NCI-H2107 (cell line): ENCODE measurements around the gene LAPTM5.
"Not testable (repeated sequence)": the region's sequence is repeated elsewhere in the genome, so short reads cannot be mapped to it uniquely, and the experiment has no call there.

Experiments
- DNase-seq: peaks from one replicate; lab custom pipeline; 2025; lab: John Stamatoyannopoulos, UW

Gene LAPTM5, protein sequence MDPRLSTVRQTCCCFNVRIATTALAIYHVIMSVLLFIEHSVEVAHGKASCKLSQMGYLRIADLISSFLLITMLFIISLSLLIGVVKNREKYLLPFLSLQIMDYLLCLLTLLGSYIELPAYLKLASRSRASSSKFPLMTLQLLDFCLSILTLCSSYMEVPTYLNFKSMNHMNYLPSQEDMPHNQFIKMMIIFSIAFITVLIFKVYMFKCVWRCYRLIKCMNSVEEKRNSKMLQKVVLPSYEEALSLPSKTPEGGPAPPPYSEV

DNA sequence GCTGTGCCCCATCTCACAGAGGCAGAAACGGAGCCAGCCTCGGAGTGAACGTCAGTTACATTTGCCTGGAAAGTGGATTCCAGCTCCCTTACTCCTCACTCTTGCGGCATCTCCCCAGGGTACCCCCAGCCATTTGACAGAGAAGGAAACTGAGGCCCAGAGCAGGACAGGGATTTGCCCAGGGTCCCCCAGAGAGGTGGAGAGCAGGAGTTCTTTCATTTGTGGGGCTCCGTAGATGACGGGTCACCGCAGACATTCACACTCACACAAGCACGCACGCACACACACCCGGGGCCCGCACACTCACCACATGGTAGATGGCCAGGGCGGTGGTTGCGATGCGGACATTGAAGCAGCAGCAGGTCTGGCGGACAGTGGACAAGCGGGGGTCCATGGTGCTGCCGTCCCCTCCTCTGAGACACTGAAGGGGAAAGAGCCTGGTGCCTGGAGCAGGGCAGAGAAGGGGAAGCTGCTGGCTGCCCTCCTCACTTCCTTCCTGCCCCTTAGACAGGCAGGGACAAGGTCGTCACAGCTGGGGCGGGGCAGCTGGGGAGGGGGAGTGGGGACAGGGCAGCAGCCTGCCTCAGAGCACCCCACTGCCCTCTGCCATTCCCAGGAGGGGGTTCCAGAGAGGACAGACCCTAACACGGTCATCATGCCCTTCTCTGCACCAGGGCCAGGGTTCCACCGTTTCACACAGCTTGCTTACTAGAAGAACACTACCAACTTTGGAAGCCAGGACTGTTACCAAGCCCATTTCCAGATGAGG is at the start of gene LAPTM5:
Gene LAPTM5, minus strand, starts transcription at position 423 of the 769 bp plus-strand sequence. Its CDS starts 29 bp downstream, at position 394.
- DNase-seq = no peak

DNA sequence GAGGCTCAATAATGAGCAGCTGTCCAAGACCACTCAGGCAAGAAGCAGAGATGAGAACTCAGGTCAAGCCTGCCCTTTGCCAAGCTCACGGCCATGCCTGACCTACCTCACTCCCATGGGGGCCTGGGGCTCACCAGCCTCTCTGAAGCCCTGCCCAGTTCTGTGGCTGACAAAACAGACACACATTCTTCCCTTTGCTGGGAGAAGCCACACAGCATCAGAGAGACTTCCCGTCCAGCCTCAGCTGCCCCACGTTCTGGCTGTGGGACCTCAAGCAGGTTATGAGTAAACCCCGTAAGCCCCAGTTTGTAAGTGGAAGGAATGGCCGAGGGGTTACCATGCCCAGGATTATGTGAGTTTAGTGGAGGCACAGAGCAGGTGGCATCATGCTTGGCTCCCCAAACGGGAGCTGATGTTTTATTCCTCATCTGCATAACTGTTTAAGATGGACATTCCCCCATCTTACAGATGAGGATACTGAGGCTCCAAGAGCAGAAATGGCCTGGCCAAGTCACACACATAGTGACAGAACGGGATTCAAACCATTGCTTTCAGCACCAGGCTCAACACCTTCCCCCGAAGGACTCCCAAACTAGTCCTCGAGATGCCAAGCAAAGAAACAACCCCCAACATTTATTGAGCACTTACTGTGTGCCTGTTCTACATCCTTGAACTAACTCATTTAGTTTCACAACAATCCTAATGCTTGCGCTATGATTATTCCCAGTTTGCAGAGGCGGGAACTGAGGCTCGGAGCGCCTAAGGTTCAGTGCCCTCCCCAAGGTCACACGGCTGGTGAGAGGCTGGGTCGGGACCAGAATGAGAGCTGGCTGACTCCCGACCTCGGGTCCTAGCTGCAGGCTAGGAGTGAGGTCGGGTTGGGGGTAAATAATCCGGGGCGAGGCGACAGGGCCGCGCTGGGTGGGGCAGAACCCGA is 49.1 kb upstream of the LAPTM5 start:
- DNase-seq = no peak

DNA sequence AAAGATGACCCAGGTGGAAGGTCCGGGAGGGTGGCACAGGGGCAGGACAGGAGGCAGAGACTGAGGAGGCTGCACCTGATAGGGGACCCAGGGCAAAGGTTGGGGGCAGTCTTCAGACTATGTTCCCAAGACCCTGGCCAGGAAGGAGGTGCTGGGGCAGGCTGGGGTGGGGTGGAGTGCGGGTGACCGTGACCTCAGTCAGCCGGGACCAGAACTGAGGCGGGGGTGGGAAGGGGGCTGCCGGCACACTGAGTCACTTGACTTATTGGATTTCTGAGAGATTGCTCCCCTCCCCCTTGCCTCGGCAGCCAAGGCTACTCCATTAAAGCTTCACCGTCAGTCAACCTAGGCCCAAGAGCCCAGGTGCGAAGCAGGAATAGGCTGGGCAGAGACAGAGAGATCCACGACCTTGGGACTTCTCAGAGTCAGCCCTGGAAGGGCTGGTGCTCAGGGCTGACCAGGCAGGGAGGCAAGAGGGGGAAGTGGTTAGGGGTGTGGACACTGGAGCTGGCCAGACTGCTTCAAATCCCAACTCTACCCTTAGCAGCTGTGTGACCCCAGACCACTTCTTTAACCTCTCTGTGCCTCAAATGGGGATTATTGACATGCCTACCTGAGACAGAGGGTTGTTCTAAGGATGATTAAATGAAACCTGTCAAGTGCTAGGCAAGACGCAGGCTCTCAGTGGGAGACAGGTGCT is 47.9 kb upstream of the LAPTM5 start:
- no peak for DNase-seq

DNA sequence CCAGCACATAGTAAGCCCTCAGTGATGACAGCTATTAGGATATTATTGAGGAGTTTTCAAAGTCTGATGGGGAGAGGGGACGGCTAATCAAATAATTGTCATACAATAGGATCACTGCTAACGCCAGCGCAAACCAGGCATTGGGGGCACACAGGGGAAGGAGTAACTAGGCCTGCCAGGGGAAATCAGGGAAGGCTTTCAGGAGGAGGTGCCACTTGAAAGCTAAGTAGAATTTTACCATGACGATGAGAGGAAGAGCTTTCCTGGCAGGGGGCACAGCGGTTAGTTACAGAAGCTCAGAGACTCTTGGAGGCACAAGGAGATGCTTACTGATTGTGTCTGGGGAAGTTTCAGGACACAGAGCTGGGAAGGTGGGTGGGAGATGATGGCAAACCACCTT is 47.2 kb upstream of the LAPTM5 start:
- DNase-seq = no peak

DNA sequence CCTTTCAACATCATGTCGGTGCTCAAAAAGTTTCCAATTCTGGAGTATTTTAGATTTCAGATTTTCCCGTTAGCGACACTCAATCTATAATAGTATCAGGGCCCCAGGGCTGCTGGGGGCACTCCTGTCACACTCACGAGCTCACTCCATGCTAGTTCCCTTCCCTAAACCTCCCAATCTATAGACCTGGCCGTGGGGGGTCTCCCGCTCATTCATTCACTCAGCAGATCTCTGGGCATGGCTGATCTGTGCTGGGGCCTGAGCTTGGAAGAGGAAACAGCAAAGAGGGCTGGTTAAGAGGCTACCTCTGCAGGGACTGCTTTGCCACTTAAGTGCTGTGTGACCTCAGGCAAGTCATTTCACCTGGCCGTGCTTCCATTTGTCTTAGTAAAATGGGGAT is 46.8 kb upstream of the LAPTM5 start:
- DNase-seq = no peak

DNA sequence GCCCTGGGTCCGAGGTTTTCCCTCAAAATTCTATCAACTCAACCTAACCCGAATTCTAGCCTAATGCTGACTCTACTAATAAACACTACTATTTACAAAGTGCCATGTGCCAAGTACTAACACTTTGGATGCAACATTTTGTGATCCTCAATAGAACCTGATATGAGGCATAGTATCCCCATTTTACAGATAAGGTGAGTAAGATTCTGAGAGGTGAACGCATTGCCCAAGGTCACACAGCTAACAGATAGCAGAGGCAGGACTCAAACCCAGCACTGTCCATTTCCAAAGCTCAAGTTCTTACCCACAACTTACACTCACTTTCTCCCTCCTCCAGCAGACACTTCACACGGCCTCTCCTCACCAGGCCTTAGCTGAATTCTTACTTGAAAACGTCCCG is 46.0 kb upstream of the LAPTM5 start:
- DNase-seq = no peak

DNA sequence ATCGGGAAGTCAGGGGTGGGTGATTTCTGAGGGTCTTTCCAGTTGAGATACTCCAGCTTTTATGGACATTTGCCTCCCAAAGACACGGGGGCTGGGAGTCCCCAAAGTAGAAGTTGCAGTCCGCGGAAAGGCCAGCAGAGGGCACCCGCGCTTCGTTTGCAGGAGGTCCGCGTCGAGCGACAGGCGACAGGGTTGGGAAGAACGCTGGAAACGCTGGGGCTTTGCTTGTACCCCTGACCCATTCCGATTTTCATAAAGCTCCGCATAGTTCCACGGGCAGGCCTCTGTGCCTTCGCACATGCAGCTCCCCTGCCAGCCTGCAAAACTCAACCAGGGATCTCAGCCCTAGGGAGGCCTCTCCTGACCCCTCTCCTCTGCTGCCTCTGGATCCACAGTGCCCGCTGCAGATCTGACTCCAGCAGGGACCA is 44.2 kb upstream of the LAPTM5 start:
- DNase-seq = peak; percentile 67

DNA sequence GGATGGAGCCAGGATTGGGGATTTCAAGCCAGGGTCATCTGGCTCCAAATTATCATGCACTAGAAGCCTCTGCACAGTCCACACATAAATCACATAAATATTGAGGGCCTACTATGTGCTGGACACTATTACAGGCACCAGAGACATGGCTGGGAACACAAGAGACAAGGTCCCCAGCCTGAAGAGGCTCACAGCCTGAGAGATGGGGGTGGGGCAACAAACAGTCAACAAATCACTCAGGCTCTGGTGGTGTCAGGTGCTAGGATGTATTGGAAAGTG is 41.6 kb upstream of the LAPTM5 start:
- no peak for DNase-seq

DNA sequence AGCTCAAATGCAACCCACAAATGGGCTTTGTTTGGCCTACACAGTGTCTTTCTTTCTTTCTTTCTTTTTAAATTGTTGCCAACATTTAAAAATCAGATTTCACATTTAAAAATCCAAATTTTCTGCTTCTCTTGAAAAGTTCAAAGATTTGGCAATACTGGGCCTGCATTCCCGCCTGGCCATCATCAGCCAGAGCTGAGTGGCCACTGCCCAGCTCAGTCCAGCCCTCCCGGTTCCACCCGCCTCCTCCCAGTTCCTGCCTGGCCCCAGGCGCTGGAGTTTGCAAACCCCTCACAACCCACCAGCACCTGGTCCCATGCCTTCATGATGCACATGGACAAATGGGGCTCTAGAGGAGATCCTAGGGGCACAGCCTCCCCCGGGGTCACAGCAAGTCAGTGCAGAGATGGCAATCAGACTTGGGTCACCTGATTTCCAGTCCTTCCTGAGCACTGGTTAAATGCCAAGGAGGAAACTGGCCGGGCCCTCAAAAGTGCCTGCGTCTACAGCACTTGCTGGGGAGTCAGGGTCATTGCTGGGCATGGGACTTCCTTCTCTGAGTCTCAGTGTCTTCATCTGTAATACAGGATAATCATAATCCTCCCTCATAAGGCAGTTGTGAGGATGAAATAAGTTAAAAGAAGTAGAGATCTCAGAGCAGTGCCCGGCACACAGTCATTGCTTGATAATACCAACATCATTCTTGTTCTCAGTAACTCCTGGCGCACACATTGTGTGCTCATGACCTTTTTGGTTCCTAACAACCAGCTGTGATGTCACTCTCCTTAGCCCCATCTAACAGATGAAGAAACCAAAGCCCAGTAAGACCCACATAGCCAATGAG is 41.0 kb upstream of the LAPTM5 start:
- no peak for DNase-seq

DNA sequence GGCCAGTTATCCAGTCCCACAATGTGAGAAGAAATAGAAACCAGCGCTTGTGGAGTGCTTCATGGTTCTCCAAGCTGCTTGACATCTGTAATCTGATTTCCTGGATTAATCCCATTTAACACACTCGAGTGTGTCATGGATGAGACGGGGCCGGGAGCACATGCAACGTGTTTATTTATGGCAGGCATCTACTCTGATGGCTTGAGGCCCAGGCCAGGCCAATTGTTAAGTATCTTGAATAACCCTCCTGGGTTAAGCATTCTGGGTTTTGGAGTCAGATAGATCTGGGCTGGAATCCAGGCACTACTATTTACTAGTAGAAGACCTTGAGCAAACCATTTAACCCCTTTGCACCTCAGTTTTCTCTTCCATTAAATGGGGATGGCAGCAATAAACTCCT is 37.5 kb upstream of the LAPTM5 start:
- no peak for DNase-seq

DNA sequence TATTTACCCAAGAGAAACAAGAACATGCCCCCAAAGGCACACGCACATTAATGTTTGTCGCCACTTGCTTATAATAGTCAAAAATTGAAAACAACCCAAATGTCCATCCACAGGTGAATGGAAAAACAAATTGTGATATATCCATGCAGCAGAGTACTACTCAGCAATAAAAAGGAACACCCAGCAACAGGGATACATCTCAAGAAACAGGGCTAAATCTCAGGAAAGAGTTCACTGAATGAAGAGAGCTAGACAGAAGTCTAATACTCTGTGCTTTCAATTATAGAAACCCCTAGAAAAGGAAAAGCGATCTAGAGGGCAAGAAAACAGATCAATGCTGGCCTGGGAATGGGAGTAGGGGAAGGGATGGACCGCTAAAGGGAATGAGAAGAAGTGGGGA is 36.7 kb upstream of the LAPTM5 start:
- DNase-seq = no peak

DNA sequence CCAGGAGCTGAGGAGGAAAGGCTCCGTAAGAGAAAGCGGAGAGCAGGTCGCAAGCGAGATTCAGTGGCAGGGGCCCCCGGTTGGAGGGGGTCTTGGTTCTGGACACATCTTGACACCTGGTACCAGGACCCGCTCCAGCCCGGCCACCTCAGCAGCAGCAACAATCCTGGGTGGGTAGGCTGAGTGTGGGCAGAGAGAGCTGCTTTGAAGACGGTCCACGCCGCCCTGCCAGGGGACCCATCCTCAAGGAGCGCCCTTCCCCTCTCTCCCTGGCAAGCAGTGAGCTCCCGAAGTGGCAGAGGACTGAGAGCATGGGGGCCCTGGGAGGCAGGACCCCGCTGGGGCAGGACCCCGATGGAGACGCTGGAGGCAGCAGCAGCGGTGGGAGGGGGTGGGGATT is 35.6 kb upstream of the LAPTM5 start:
- DNase-seq = no peak

DNA sequence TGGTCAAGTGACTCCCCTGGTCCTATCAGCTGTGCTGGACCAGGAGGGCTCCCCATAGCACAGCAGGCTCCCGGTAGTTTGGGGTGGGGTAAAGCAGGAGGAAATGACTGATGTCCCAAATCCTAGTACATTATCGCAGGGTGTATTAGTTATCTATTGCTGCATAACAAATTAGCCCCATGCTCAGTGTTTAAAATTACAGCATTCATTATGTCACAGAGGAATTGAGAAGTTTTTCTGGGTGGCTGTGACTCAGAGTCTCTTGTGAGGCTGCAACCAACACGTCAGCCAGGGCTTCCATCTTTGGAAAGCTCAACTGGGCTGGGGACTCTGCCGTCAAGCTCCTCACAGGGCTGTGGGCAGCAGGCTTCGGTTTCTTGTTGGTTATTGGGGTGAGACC is 34.3 kb upstream of the LAPTM5 start:
- no peak for DNase-seq

DNA sequence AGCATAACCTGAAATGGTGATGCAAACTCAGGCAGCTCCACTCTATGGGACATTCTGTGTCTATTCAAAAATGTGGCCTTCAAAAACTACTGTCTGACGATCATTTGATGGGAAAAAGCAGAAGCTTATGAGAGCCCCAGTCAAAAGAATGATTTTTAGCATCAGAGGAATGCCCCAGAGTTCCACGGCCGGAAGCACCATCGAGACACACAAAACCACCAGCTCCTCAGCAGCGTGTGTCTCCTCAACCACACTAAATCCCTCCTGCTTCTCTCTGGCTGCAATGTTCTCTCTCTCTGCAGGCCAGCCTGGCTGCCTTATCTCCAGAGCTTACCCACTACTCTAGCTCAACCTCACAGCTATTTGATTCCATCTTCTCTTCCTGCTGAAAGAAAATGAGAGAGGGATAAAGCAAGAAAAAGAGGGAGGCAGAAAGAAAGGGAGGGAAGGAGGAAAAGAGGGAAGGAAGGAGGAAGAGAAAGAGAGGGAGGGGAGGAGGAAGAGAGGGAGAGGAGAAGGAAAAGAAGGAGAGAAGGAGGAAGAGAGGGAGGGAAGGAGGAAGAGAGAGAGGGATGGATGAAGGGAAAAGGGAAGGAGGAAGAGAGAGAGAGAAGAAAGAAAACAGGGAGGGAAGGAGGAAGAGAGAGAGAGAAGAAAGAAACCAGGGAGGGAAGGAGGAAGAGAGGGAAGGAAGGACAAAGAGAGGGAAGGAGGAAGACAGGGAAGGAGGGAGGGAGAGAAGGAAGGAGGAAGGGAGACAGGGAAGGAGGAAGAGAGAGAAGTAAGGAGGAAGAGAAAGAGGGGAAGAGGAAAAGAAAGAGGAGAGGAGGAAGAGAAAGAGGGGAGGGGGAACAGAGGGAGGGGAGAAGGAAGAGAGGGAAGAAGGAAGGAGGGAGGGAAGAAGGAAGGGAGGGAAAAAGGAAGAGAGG is 33.5 kb upstream of the LAPTM5 start:
- no peak for DNase-seq

DNA sequence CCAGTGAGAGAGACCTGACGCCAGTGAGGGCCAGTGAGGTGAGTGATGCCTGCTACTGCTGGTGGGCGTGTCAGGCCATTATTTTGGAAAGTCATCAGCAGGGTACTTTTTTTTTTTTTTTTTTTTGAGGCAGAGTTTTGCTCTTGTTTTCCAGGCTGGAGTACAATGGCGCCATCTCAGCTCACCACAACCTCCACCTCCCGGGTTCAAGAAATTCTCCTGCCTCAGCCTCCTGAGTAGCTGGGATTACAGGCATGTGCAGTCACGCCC is 32.6 kb upstream of the LAPTM5 start:
- not testable (repeated sequence) for DNase-seq

DNA sequence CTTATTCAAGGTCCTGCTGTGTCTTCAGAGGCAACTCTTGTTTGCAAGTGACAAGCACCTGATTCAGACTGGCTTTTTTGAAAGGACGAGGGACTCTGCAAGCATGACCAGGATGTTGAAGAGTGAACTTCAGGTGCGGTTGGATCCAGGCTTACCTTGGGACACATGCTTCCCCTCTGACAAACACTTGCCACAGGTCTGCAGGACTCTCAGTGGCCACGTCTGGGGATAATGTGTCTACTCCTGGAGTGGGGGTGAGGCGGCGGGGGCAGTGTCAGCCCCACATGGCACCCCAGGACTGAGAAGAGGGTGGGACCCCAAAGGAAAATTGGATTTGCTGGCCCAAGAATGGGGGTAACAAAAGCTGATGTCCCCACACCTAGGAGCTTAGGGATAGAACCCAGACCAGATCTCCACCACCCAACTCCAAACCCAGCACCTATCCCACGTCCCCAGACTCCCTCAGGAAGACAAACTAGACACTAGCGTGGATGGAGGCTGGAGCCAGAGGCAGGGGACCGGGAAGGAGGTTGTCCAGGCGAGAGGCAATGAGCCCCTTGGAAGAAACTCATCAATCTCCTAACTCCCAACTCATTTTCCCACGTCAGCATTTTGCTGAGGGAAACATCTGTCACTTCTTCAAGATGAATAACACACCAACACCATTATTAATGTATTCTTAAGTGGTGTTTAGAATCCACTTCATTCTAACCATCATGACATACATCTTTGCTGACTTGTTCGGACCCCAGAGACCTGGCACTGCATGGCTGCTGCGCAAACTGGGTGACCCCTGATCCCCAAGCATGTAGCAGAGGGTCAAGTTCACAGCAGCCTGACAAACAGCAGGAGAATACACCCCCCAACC is 32.0 kb upstream of the LAPTM5 start:
- no peak for DNase-seq

DNA sequence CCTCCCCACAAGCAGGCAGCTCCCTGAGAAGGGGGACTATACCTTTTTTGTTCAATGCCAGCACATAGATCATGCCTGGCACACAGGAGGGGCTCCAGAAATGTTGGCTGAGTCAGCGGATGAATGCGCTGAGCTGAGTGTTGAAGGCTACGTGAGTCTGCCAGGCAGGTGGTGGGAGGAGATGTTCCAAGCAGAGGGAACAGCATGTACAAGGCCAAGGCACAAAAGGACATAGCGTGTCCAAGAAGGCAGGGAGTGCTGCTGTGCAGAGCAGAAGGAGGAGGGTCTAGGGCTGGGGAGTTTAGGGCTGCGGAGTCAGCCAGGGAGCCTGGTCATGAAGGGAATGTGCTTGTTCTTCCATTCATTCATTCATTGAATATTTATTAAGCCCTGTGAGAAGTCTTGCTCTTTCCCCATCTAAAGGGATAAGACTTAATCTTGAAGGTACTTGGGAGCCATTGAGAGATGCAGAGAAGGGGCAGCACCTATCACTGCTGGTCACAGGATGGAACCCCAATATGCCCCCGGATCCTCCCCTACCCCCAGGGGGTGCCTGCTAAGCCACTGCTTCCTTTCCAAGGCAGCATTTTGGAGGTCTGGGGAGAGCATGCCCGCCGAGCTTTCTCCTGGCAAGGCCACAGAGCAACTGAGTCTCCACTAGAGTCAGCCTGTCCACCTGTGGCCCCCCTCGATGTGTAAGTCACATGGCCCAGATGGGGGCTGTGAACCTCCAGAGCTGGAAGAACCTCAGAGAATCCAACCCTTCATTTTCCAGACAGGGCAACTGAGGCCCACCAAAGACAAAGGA is 31.2 kb upstream of the LAPTM5 start:
- DNase-seq = no peak

DNA sequence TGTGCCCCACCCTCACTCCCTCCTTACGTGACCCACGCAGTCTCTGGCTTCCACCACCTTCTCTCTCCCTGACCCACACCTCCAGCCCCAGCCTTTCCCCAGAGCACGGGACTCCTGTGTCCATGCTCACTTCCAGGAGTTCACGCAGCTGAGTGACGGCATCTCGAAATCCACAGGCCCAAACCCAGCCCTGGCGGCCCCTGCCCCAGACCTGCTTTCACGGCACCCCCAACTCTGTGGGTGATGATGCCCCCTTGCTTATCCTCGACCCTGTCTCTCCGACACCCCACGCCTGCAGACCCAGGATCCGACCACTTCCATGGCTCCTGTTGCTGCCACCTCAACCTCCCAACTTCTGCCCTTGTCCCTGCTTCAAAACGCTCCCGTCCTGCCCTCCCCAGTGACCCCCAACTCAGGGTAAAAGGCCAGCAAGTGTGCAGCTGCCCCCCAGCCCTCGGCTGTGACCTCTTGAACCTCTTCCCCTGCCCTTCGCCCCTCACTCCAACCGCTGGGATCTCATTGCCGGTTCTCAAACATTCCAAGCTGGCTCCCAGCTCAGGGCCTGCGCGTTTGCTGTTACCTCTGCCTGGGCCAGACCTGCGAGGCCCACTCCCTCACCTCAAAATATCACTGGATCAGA is 30.4 kb upstream of the LAPTM5 start:
- no peak for DNase-seq
